Liver (tissue), 3 donors: ENCODE data around the gene CGB2.

Experiments
- CTCF ChIP-seq: fragments of 150-350 bp; IDR thresholded peaks from 2 replicates; pipeline ENCODE4 v1.5.1; 2017; ENCODE audit warnings: improper control_type of control experiment, low read depth, low read length; ENCODE audit not compliant: missing input control
- JUND ChIP-seq, 2 donors: IDR thresholded peaks; 2 replicates each; pipeline ENCODE4 v1.6.1; 2016; ENCODE audit warnings: antibody characterized with exemption in 2 of 2
- RAD21 ChIP-seq, 2 donors: IDR thresholded peaks; 2 replicates each; pipeline ENCODE4 v1.6.1; 2016; ENCODE audit warnings: antibody characterized with exemption in 2 of 2, mild to moderate bottlenecking in 2 of 2
- RXRA ChIP-seq, 2 donors: IDR thresholded peaks; 2 replicates each; pipeline ENCODE4 v1.6.1; 2017 to 2018; ENCODE audit warnings: antibody characterized with exemption in 2 of 2, mild to moderate bottlenecking in 1 of 2
- SP1 ChIP-seq: IDR thresholded peaks from 2 replicates; pipeline ENCODE4 v1.6.1; 2018; ENCODE audit warnings: antibody characterized with exemption, mild to moderate bottlenecking
- TAF1 ChIP-seq: conservative IDR thresholded peaks from 2 replicates; pipeline ENCODE4 v1.6.1; 2016; ENCODE audit warnings: antibody characterized with exemption, mild to moderate bottlenecking
- TF ChIP-seq, protein P1 (sequence below): IDR thresholded peaks from 2 replicates; pipeline ENCODE4 v1.6.1; 2016; ENCODE audit warnings: antibody characterized with exemption
- TF ChIP-seq, protein P2 (sequence below): IDR thresholded peaks from 2 replicates; pipeline ENCODE4 v1.6.1; 2016; ENCODE audit warnings: antibody characterized with exemption
- donor health status: healthy.
- donor health status: healthy.

DNA sequence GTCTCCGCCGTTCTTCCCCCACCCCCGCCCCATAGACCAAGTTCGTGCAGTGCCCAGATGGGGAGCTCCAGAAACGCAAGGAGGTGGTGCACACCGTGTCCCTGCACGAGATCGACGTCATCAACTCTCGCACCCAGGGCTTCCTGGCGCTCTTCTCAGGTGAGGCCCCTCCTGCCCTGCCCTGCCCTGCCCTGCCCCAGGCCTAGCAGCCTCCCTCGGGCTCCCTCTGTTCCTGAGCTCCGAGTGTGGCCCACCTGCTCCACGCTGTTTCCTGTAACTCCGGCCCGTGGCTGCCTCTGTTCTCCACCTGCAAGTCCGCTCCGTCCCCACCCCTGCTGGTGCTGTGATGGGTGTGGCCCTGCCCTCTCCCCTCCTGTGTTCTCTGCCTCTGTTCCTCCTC is 21.2 kb upstream of the CGB2 start:
- no peak for TF ChIP-seq CTCF
- no peak for TF ChIP-seq TAF1
- no peak for TF ChIP-seq RXRA (IDR thresholded peaks at IDR 0.05)
- TF ChIP-seq RAD21 (IDR thresholded peaks at IDR 0.05), result no peak
- TF ChIP-seq JUND (IDR thresholded peaks at IDR 0.05), result no peak
- TF ChIP-seq, protein P1, sequence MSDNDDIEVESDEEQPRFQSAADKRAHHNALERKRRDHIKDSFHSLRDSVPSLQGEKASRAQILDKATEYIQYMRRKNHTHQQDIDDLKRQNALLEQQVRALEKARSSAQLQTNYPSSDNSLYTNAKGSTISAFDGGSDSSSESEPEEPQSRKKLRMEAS, result no peak
- TF ChIP-seq, protein P2, sequence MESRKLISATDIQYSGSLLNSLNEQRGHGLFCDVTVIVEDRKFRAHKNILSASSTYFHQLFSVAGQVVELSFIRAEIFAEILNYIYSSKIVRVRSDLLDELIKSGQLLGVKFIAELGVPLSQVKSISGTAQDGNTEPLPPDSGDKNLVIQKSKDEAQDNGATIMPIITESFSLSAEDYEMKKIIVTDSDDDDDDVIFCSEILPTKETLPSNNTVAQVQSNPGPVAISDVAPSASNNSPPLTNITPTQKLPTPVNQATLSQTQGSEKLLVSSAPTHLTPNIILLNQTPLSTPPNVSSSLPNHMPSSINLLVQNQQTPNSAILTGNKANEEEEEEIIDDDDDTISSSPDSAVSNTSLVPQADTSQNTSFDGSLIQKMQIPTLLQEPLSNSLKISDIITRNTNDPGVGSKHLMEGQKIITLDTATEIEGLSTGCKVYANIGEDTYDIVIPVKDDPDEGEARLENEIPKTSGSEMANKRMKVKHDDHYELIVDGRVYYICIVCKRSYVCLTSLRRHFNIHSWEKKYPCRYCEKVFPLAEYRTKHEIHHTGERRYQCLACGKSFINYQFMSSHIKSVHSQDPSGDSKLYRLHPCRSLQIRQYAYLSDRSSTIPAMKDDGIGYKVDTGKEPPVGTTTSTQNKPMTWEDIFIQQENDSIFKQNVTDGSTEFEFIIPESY, result no peak
- no peak for TF ChIP-seq SP1
